ENCODE results near the gene PREPL.

GRCh38 chr2:44360749-44361329 lies 455 bp downstream of the PREPL start:
- TF ChIP-seq CTCF (IDR thresholded peaks at IDR 0.05), result no peak
- no peak for TF ChIP-seq POLR2A (IDR thresholded peaks at IDR 0.05)

All from lower leg skin (tissue), 3 donors.